Mucosa of descending colon (tissue), 3 donors: ENCODE measurements around the gene CETP. TPM values are rescaled to one million over a fixed set of nuclear protein-coding genes. Genes with fewer than 3 reads are reported as not detected.

ENCODE experiments used
- ATAC-seq: fragments of 200-7000 bp; cut with Tn5 transposase; one replicate; pipeline ENCODE4 v1.9.1; 2020; ENCODE audit warnings: mild to moderate bottlenecking, moderate library complexity
- DNase-seq, 3 donors: peaks; one replicate each; pipeline ENCODE4 v3.0.0-alpha.2; 2020
- H3K36me3 ChIP-seq: fragments of 200-600 bp; one replicate; pipeline ENCODE4 v1.8.0; 2021; ENCODE audit warnings: low read depth, mild to moderate bottlenecking
- H3K4me1 ChIP-seq: fragments of 200-600 bp; one replicate; pipeline ENCODE4 v1.8.0; 2021; ENCODE audit warnings: low read depth, mild to moderate bottlenecking
- H3K4me3 ChIP-seq: fragments of 200-600 bp; one replicate; pipeline ENCODE4 v1.8.0; 2021; ENCODE audit warnings: mild to moderate bottlenecking
- H3K9me3 ChIP-seq: fragments of 200-600 bp; one replicate; pipeline ENCODE4 v1.8.0; 2021; ENCODE audit warnings: mild to moderate bottlenecking
- CTCF ChIP-seq: fragments of 200-600 bp; IDR thresholded peaks from one replicate; pipeline ENCODE4 v1.8.0; 2022; ENCODE audit warnings: antibody characterized with exemption, mild to moderate bottlenecking
- intact Hi-C, 2 donors: fragments of 100-400 bp; cut with DNase I in 1 of 2; cut with micrococcal nuclease in 1 of 2; formaldehyde crosslinking; loops; one replicate each; pipeline versions ENCODE4 v1.11.0 to v1.11.1; 2022; cut with DNase I, micrococcal nuclease
- total RNA-seq, 3 donors: library from RNA; stranded (reverse); fragmentation: NEBNext Ultra II Directional in 2 of 3; extraction: Animal tissue kit (Norgen Biotek cat#: 25700) in 2 of 3; gene quantifications; one replicate each; pipeline versions ENCODE4 v1.2.1 to v1.2.4, GENCODE V29; 2021 to 2023
- donor health status: DM: no; HTN: no; CAD: no; lungs with moderate emphysema.
- donor health status: DM: no; HTN: no; CAD: no.
- donor health status: DM: no; HTN: yes; CAD: no.

Gene CETP
- total RNA-seq, 3 donors from 2014 or later = 0.22 to 0.35 TPM; not detected in 1

GRCh38 chr16:57013902-57014301 lies 52.2 kb downstream of the CETP start:
- Histone ChIP-seq H3K9me3 (no peaks in the 10 kb centered on the region), H3K4me1 (peaks cover 3% of the 10 kb centered on the region), H3K36me3 (no peaks in the 10 kb centered on the region), H3K4me3 (no peak overlapping the region)
- DNase-seq (no peak), ATAC-seq (no peak)
- intact Hi-C loops = no loop called here
- no peak for TF ChIP-seq CTCF

GRCh38 chr16:57016301-57016700 lies 54.6 kb downstream of the CETP start:
- TF ChIP-seq CTCF = no peak
- peaks cover 3% of the 10 kb centered on the region for H3K4me1 ChIP-seq
- DNase-seq (no peak), ATAC-seq (no peak)
- no peaks in the 10 kb centered on the region for H3K36me3 ChIP-seq
- no peak overlapping the region for H3K4me3 ChIP-seq
- intact Hi-C loops = no loop called here
- H3K9me3 ChIP-seq = no peaks in the 10 kb centered on the region

- no peak for TF ChIP-seq CTCF
- no peaks in the 10 kb centered on the region for H3K9me3 ChIP-seq
- H3K4me1 ChIP-seq = peaks cover 3% of the 10 kb centered on the region
- DNase-seq (no peak), ATAC-seq (no peak)
- H3K36me3 ChIP-seq = peaks cover under 1% of the 10 kb centered on the region
- intact Hi-C loops = no loop called here
- no peak overlapping the region for H3K4me3 ChIP-seq
Observed at GRCh38 chr16:57016831-57017230, 55.1 kb downstream of the CETP start.

GRCh38 chr16:57017251-57017650 lies 55.5 kb downstream of the CETP start:
- no peak overlapping the region for H3K4me3 ChIP-seq
- no peaks in the 10 kb centered on the region for H3K9me3 ChIP-seq
- H3K4me1 ChIP-seq = peaks cover 3% of the 10 kb centered on the region
- H3K36me3 ChIP-seq = peaks cover 3% of the 10 kb centered on the region
- ATAC-seq (peak; percentile 42), DNase-seq (no peak)
- no peak for TF ChIP-seq CTCF
- intact Hi-C loops = no loop called here

GRCh38 chr16:57019746-57020145 lies 58.0 kb downstream of the CETP start:
- intact Hi-C loops = no loop called here
- DNase-seq (no peak), ATAC-seq (no peak)
- Histone ChIP-seq H3K4me3 (no peak overlapping the region), H3K36me3 (peaks cover 3% of the 10 kb centered on the region), H3K9me3 (no peaks in the 10 kb centered on the region), H3K4me1 (no peaks in the 10 kb centered on the region)
- TF ChIP-seq CTCF = no peak

- DNase-seq = no peak
- peaks cover 3% of the 10 kb centered on the region for H3K36me3 ChIP-seq
- H3K9me3 ChIP-seq = no peaks in the 10 kb centered on the region
- no peak overlapping the region for H3K4me3 ChIP-seq
- intact Hi-C loops = no loop called here
- no peak for TF ChIP-seq CTCF
- ATAC-seq = no peak
- H3K4me1 ChIP-seq = no peaks in the 10 kb centered on the region
Observed at GRCh38 chr16:57020651-57021050, 58.9 kb downstream of the CETP start.
